ENCODE data around the gene BBC3. TPM values are rescaled to one million over a fixed set of nuclear protein-coding genes. Genes with fewer than 3 reads are reported as not detected.

Gene BBC3
- total and polyA plus RNA-seq, 2 of the 4 experiments (the other 2 are of a cell fraction): 1.6 to 6.5 TPM

- CTCF ChIA-PET: interaction anchor here (0.9 to 4.7 kb wide), 8 partner anchors 10 to 53 kb away, joined by 3 to 67 read pairs (median 4); no protein-coding TSS in a partner anchor
- peak; percentile 77 for ATAC-seq (ENCODE audit: low read depth)
Measured at GRCh38 chr19:47210180-47210490, 20.9 kb downstream of the BBC3 start.

More at GRCh38 chr19:47210180-47210490, 20.9 kb downstream of the BBC3 start:
- peak overlapping the region; percentile 90; the same call in 1 of the 2 replicates for H3K27ac ChIP-seq (ENCODE audit: insufficient read depth, low read length)
- H2BK15ac ChIP-seq (ENCODE audit: low read depth, low read length): peak overlapping the region; percentile 67; the same call in 1 of the 3 replicates
- H2BK5ac ChIP-seq (ENCODE audit: low read depth, low read length, poor library complexity, severe bottlenecking): peak overlapping the region; percentile 78
- H3K14ac ChIP-seq (replicated peaks; ENCODE audit: low read depth, low read length): peak overlapping the region; percentile 83
- peaks cover 13% of the 10 kb centered on the region for H4K20me1 ChIP-seq (ENCODE audit: insufficient read depth, low read length)
- H4K8ac ChIP-seq (ENCODE audit: low read depth in 2 of 2, low read length in 2 of 2): peak overlapping the region in 1 of 2 experiments; percentile 74; a peak in 2 of 4 replicates
- H3K27me3 ChIP-seq (ENCODE audit: control insufficient read depth, insufficient read depth, low read length): no peaks in the 10 kb centered on the region
- H3K4me2 ChIP-seq (ENCODE audit: low read depth, low read length): peak overlapping the region; percentile 76
- peak overlapping the region; percentile 29 for H2AK9ac ChIP-seq (replicated peaks; ENCODE audit: low read depth, low read length, poor library complexity)
- peak overlapping the region; percentile 69 for H3K18ac ChIP-seq (ENCODE audit: low read depth, low read length)
- no peak overlapping the region; the same call in 1 of the 2 replicates for H3K23ac ChIP-seq (ENCODE audit: low read depth, low read length)
- H4K91ac ChIP-seq (ENCODE audit: insufficient read depth, low read depth, low read length): peak overlapping the region; percentile 82; the same call in 1 of the 2 replicates
- no peak for TF ChIP-seq USF2 (IDR thresholded peaks at IDR 0.05; ENCODE audit: low read depth, low read length)
- peak overlapping the region; percentile 75; the same call in 1 of the 2 replicates for H2BK20ac ChIP-seq (ENCODE audit: low read depth, low read length)
- peak overlapping the region; percentile 78; the same call in 1 of the 2 replicates for H2BK120ac ChIP-seq (ENCODE audit: low read depth, low read length)
- in situ Hi-C loops (cut with MboI; ENCODE audit: low sequenced_read_pairs) (no loop called here), dilution Hi-C loops (cut with HindIII; ENCODE audit: low sequenced_read_pairs, unreplicated experiment) (no loop called here), intact Hi-C loops (cut with micrococcal nuclease) (loop anchor here (1.0 kb wide), 3 partner anchors 16 to 61 kb away; no protein-coding TSS in a partner anchor)
- H4K5ac ChIP-seq (ENCODE audit: low read depth, low read length): no peak overlapping the region; the same call in 1 of the 2 replicates
- no peak overlapping the region for H3K4me3 ChIP-seq (ENCODE audit: insufficient read depth, low read depth, low read length)
- no peaks in the 10 kb centered on the region for H3K9me3 ChIP-seq (ENCODE audit: control insufficient read depth, insufficient read depth, low read length)
- H3K9me1 ChIP-seq (ENCODE audit: insufficient read depth, low read length): no peaks in the 10 kb centered on the region; the same call in 1 of the 2 replicates
- H3K9ac ChIP-seq (ENCODE audit: low read depth, low read length): peak overlapping the region; percentile 56
- H3K4ac ChIP-seq (ENCODE audit: low read depth, low read length): peak overlapping the region; percentile 86
- no peak overlapping the region for H3K56ac ChIP-seq (ENCODE audit: extremely low read depth, insufficient read depth, low read length)
- POLR2A ChIA-PET (ENCODE audit: unreplicated experiment): interaction anchor here (0.6 to 1.5 kb wide), 5 partner anchors 16 to 65 kb away, joined by 3 to 6 read pairs (median 3); partner anchors contain the start of gene CCDC9
- no peak for DNase-seq
- peaks cover 0 to 24% of the 10 kb centered on the region in 2 experiments; a peak in 1 of 4 replicates for H3K79me1 ChIP-seq (ENCODE audit: low read depth in 1 of 2, low read length in 2 of 2)
- H3K36me3 ChIP-seq (ENCODE audit: control insufficient read depth, insufficient read depth, low read length): peaks cover 27% of the 10 kb centered on the region
- H2AFZ ChIP-seq (replicated peaks; ENCODE audit: low read length, poor library complexity): no peak overlapping the region
- H2AK5ac ChIP-seq (ENCODE audit: low read depth, low read length): peak overlapping the region; percentile 92; the same call in 1 of the 2 replicates
- H3K4me1 ChIP-seq (ENCODE audit: control insufficient read depth, insufficient read depth, low read length): peaks cover 23% of the 10 kb centered on the region
- no TSS peak for BruUV-seq (replicated peaks)
